Measurements from ENCODE around the gene ASIC1. TPM values are rescaled to one million over a fixed set of nuclear protein-coding genes. Genes with fewer than 3 reads are reported as not detected.

Gene ASIC1
- total RNA-seq, 1 donor, result 0.72 TPM

DNA sequence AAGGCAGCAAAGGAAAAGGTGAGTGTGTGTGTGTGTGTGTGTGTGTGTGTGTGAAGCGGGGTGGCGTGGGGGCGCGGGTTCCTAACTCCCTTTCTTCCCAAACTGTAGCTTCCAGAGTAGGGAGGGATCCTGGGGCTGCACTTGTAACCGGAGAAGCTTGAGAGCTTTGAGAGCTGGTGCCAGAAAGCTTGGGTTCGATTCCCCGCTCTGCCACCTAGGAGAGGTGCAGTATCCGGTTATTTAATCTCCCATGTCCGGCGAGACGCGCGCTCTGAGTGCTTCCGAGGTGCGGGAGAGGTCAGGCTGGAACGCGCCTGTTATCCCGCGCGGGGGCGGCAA lies 24.9 kb upstream of the ASIC1 start:
- no peaks in the 10 kb centered on the region for H3K36me3 ChIP-seq (ENCODE audit: insufficient read depth, low read length)
- H3K4me3 ChIP-seq (ENCODE audit: insufficient read depth, low read length), result peak overlapping the region; percentile 68
- H3K27ac ChIP-seq (ENCODE audit: low read depth, low read length), result no peak overlapping the region
- H3K79me2 ChIP-seq (ENCODE audit: insufficient read depth, low read length), result no peaks in the 10 kb centered on the region
- DNase-seq (ENCODE audit: insufficient read length, low spot score, missing footprints), result no peak
- peak overlapping the region; percentile 81 for H2AFZ ChIP-seq (ENCODE audit: low read length)
- no peaks in the 10 kb centered on the region for H3K9me3 ChIP-seq (ENCODE audit: low read depth, low read length)
- no peaks in the 10 kb centered on the region for H3K27me3 ChIP-seq (ENCODE audit: insufficient read depth, low read length)
- no peaks in the 10 kb centered on the region for H4K20me1 ChIP-seq (ENCODE audit: insufficient read depth, low read length)
- peak overlapping the region; percentile 77 for H3K4me2 ChIP-seq (ENCODE audit: insufficient read depth, low read length)
- TF ChIP-seq, protein P1, sequence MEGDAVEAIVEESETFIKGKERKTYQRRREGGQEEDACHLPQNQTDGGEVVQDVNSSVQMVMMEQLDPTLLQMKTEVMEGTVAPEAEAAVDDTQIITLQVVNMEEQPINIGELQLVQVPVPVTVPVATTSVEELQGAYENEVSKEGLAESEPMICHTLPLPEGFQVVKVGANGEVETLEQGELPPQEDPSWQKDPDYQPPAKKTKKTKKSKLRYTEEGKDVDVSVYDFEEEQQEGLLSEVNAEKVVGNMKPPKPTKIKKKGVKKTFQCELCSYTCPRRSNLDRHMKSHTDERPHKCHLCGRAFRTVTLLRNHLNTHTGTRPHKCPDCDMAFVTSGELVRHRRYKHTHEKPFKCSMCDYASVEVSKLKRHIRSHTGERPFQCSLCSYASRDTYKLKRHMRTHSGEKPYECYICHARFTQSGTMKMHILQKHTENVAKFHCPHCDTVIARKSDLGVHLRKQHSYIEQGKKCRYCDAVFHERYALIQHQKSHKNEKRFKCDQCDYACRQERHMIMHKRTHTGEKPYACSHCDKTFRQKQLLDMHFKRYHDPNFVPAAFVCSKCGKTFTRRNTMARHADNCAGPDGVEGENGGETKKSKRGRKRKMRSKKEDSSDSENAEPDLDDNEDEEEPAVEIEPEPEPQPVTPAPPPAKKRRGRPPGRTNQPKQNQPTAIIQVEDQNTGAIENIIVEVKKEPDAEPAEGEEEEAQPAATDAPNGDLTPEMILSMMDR (IDR thresholded peaks at IDR 0.05; ENCODE audit: extremely low read depth, low read depth, low read length), result no peak
- no peaks in the 10 kb centered on the region for H3K4me1 ChIP-seq (ENCODE audit: insufficient read depth, low read length)

DNA sequence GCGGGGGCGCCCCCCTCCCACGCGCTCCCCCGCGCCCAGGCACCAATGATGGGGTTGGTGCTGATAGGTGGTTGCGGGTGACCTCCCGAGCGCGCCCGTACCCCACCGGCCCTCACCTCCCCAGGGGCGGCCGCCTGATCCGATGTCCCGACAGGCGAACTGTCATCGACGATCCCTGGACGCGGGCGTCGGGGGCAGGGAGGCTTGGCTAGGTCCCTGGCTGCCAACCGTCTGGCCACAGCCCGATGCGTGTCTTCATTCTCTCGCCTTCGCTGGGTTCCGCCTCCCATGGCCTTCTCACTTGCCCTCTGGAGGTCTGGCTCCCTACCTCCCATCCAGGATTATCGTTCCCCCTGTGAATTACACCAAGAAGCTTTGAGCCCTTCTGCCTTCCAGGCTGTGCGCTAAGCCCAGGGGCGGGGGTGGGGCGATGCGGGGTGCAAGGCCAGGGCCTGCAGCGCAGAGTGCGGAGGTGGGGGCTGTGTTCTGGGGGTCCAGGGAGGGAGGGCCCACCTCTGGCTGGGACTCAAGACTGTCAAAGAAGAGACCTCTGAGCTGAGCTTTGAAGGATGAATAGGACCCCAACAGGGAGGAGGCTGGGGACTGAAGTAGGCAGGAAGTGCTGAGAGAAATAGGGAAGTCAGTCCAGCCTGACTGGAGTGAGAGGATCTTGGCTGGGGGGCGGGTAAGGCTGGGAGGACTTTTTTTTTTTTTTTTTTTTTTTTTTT lies 24.4 kb upstream of the ASIC1 start:
- Histone ChIP-seq H3K4me2 (ENCODE audit: insufficient read depth, low read length) (peak overlapping the region; percentile 77), H2AFZ (ENCODE audit: low read length) (peak overlapping the region; percentile 81), H3K4me1 (ENCODE audit: insufficient read depth, low read length) (no peaks in the 10 kb centered on the region), H3K4me3 (ENCODE audit: insufficient read depth, low read length) (peak overlapping the region; percentile 68), H4K20me1 (ENCODE audit: insufficient read depth, low read length) (no peaks in the 10 kb centered on the region), H3K9me3 (ENCODE audit: low read depth, low read length) (no peaks in the 10 kb centered on the region), H3K36me3 (ENCODE audit: insufficient read depth, low read length) (no peaks in the 10 kb centered on the region), H3K27me3 (ENCODE audit: insufficient read depth, low read length) (no peaks in the 10 kb centered on the region), H3K27ac (ENCODE audit: low read depth, low read length) (no peak overlapping the region), H3K79me2 (ENCODE audit: insufficient read depth, low read length) (no peaks in the 10 kb centered on the region)
- DNase-seq (ENCODE audit: insufficient read length, low spot score, missing footprints), result peak; percentile 72
- TF ChIP-seq, protein P1 (IDR thresholded peaks at IDR 0.05; ENCODE audit: extremely low read depth, low read depth, low read length), result no peak

DNA sequence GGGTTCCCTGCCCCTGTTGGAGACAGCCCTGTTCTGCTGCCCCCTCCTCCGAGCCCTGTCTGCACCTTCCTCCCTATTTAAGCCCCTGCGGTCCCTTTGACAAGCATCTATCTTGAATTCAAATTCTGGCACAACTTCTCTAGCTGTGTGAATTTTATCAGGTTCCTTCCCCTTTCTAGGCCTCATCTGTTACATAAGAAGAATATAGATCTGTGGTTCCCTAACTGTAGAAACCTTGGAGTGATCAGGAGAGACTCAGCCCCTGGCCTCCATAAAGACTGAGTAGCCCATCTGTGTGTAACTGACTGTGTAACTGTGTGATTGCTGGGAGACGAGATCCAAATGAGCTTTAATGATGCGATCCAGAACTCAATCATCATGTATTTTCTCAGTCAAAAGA lies 19.1 kb upstream of the ASIC1 start:
- no peaks in the 10 kb centered on the region for H3K27me3 ChIP-seq (ENCODE audit: insufficient read depth, low read length)
- TF ChIP-seq, protein P1 (IDR thresholded peaks at IDR 0.05; ENCODE audit: extremely low read depth, low read depth, low read length), result no peak
- H3K4me2 ChIP-seq (ENCODE audit: insufficient read depth, low read length), result no peak overlapping the region
- no peak overlapping the region for H3K27ac ChIP-seq (ENCODE audit: low read depth, low read length)
- no peaks in the 10 kb centered on the region for H3K79me2 ChIP-seq (ENCODE audit: insufficient read depth, low read length)
- H2AFZ ChIP-seq (ENCODE audit: low read length), result no peak overlapping the region
- H3K9me3 ChIP-seq (ENCODE audit: low read depth, low read length), result no peaks in the 10 kb centered on the region
- H3K36me3 ChIP-seq (ENCODE audit: insufficient read depth, low read length), result no peaks in the 10 kb centered on the region
- no peaks in the 10 kb centered on the region for H3K4me1 ChIP-seq (ENCODE audit: insufficient read depth, low read length)
- no peak for DNase-seq (ENCODE audit: insufficient read length, low spot score, missing footprints)
- no peaks in the 10 kb centered on the region for H4K20me1 ChIP-seq (ENCODE audit: insufficient read depth, low read length)
- H3K4me3 ChIP-seq (ENCODE audit: insufficient read depth, low read length), result no peak overlapping the region

DNA sequence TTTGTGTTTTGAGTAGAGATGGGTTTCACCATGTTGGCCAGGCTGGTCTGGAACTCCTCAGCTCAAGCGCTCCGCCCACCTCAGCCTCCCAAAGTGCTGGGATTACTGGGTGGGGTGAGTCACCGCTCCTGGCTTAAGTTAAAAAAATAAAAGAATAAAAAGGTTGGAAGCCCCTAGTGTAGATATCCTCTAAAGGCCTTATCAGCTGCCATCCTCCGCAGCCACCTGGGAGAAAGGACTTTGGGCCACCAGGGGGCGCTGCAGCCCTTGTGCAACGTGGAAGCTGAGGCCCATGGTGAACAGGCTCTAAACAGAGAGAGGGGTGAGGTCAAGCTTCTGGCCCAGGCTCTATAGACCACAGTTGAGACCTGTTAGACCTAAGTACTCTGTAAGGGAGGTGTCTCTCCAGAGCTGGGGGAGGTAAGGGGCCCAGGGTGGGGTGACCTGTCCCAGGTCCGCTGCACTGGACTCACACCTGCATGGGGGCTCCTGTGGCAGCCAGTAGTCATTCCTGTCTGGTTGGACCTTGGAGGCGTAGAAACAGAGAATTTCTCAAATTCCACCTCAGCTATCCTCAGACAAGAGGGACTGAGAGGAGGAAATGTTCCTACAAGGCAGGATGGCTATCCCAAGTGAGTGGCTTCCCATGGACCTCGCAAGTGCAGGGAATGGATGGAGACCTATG lies 18.1 kb upstream of the ASIC1 start:
- Histone ChIP-seq H3K4me3 (ENCODE audit: insufficient read depth, low read length) (no peak overlapping the region), H3K27me3 (ENCODE audit: insufficient read depth, low read length) (no peaks in the 10 kb centered on the region), H3K79me2 (ENCODE audit: insufficient read depth, low read length) (no peaks in the 10 kb centered on the region), H3K27ac (ENCODE audit: low read depth, low read length) (no peak overlapping the region), H3K36me3 (ENCODE audit: insufficient read depth, low read length) (no peaks in the 10 kb centered on the region), H3K4me1 (ENCODE audit: insufficient read depth, low read length) (peaks cover 3% of the 10 kb centered on the region), H4K20me1 (ENCODE audit: insufficient read depth, low read length) (no peaks in the 10 kb centered on the region), H2AFZ (ENCODE audit: low read length) (no peak overlapping the region), H3K4me2 (ENCODE audit: insufficient read depth, low read length) (no peak overlapping the region), H3K9me3 (ENCODE audit: low read depth, low read length) (no peaks in the 10 kb centered on the region)
- TF ChIP-seq, protein P1 (IDR thresholded peaks at IDR 0.05; ENCODE audit: extremely low read depth, low read depth, low read length), result peak; percentile 91
- DNase-seq (ENCODE audit: insufficient read length, low spot score, missing footprints), result peak; percentile 91
